Measurements from ENCODE around the gene USP3.
"Not testable (repeated sequence)": the region's sequence is repeated elsewhere in the genome, so short reads cannot be mapped to it uniquely, and the experiment has no call there.

Gene USP3

DNA sequence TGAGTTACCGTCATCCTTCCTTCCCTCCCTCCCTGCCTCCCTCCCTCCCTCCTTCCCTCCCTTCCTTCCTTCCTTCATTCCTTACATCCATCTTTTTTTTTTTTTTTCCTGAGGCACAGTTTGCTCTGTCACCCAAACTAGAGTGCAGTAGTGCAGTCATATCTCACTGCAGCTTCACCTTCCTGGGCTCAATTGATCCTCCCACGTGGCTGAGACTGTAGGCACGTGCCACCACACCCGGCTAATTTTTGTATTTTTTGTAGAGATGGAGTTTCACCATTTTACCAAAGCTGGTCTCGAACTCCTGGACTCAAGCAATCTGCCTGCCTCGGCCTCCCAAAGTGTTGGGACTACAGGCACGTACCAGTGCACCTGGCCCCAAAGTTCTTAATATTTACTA lies 25.8 kb downstream of the USP3 start:
- Histone ChIP-seq H3K4me3 (no peak overlapping the region), H3K27ac (no peak overlapping the region)

DNA sequence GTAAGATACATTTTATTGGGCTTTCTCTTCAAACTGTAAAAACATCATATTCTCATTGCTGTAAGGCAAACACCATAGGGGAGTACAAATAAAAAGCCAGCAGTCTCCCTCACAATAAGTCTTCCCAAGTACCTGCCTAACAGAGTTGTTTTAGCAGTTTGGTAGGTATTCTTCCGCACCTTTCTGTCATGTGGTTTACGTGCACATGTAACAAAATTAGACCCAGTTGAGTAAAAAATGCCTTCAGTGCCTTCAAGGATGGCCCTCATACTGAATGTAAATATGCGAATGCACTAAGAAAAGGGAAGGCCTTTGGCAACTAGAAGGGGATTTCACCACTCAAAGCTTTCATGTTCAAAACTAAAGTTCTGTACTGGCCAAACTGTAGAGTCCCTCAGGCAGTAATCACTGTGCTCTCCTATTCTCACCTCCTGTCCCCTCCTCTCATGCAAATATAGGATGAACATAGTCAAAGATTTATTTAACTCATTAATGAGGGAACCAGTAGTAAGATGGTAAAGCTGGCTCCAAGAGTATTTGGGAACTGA lies 26.4 kb downstream of the USP3 start:
- H3K4me3 ChIP-seq, result no peak overlapping the region
- H3K27ac ChIP-seq, result no peak overlapping the region

DNA sequence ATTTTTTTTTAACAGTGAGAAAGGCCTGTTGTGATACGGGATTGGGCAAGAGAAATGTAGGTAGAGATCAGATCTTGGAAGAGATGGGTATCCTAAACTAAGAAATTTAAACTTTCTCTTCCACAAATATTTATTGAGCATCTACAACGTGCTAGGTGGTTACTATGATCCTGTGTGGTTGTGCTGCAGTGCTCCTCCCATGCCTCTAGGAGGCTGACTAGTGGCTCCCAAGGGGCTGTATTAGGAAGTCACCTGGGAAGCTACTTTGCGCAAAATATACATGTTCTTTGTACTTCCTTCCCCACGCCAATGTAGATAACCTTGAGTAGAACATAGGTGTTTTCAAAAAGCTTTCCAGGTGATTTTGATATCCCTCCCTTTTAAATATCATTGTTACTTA lies 27.2 kb downstream of the USP3 start:
- Histone ChIP-seq H3K27ac (no peak overlapping the region), H3K4me3 (no peak overlapping the region)

DNA sequence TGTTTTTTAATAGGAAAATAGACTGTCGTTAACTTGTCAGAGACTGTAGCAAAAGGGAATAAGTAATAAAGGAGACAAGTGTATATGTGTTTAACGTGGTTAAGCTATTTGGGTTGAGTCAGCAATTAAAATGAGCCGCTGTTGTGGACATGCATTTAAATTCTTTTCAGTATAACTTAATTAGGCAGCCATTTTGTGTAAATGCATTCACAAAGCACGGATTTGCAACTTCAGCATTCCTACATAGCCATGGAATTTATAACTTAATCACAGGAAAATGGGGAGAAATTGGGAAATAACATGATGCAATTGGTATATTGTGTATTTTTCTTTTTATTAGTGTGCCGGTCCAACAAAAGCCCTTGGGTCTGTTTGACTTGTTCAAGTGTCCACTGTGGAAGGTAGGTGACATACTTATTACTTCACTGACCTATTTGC lies 27.9 kb downstream of the USP3 start:
- H3K4me3 ChIP-seq, result no peak overlapping the region

DNA sequence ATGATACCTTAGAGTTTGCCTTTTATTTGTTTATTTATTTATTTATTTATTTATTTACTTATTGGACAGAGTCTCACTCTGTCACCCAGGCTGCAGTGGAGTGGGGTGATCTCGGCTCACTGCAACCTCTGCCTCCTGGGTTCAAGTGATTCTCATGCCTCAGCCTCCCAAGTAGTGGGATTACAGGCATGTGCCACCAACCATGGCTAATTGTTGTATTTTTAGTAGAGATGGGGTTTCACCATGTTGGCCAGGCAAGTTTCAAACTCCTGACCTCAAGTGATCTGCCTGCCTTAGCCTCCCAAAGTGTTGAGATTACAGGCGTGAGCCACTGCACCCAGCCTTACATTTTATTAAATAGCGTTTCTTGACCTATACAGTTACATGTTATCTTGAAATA lies 30.5 kb downstream of the USP3 start:
- not testable (repeated sequence) for H3K4me3 ChIP-seq, H3K27ac ChIP-seq

More for the DNA sequence above, 27.9 kb downstream of the USP3 start:
- peak overlapping the region in 2 of 21 experiments; percentile 4 to 14 for H3K27ac ChIP-seq

DNA sequence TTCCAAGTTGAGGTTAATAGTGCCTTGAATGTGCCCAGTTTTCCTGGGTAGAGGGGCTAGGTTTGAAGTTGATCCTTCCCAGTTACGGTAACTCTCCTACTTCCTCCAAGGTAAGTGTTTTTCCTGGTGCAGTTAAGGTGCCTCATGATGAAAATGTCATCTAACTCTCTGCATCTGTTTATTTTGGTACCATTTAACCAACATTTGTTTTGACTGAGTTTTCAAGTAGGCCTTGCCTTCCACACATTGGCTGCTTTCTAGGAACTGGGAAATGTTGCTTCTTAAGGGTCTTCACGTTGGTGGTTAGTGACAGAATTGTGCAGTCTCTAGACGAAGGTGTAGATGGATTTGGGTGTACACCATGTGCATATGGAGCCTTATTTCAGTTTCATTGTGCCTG lies 31.3 kb downstream of the USP3 start:
- Histone ChIP-seq H3K4me3 (no peak overlapping the region), H3K27ac (no peak overlapping the region)

DNA sequence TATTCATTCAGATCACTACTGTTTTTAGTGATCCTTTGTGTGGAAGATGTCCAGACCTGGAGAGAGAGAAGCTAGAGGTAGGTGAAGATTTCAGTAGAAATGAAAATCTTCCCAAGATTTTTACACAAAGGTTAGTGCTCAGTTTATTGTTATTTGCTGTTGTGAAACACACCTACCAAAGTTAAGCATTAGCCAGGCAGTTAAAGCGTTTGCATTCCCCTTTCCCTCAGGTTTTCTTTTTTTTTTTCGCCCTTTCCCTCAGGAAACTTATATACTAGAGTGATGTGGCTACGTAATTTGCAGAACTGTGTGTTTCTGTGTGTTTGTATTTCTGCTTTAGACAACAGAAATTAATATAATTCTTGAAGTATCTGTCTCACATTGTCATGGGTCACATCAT lies 34.5 kb downstream of the USP3 start:
- Histone ChIP-seq H3K4me3 (no peak overlapping the region), H3K27ac (no peak overlapping the region)

DNA sequence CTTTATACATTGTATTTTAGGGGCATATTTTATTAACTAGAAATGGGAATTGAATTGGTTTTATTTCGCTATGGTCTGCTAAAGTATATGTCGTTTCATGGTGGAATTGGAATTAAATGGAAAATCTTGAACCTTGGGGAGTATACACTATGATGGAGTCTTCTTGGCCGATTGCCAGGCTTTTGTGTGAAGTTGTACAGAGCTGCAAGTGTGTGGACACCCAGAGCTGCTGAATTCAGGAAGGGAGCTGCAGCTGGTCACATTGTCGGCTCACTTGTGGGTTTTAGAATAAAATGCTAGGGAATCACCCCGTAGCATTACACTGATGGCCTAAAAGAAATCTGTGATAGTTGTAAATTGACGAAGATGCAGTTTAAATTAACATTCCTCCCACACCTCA lies 35.1 kb downstream of the USP3 start:
- Histone ChIP-seq H3K4me3 (no peak overlapping the region), H3K27ac (no peak overlapping the region)

DNA sequence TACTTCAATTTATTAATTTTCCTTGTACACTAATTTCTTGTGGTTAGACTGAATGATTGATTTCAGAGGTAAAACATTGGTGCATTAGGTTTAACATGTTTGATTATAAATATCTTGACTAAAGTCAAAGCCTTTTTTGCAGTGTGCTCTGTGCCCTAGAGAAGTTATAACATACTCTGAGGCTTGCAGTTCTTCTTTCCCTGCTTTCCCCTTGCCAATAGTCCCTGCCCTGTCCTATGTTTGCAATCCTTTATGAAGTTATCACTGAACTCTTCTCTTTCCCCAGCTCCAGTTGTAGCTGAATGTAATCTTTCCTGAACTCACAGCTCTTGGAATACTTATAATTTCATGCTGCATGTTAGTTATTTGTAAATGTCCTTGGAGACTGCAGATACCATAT lies 35.6 kb downstream of the USP3 start:
- Histone ChIP-seq H3K4me3 (no peak overlapping the region), H3K27ac (no peak overlapping the region)

DNA sequence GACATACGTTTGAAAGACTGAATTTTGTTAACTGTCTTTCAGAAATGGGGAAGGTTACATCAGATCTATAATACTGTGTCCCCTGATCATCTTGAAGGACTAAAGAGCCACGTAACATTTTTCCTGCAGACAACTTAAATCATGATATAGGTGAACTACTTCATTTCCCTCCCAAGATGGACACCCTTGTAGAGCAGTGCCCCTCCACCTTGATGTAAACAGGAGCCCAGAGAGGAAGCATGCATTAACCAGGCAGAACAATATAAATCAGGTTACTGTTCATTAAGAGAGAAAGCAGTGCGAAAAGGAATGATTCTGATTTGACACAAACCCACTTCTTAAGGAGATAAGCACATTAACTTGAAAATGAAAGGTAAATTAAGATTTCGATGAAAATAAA lies 36.1 kb downstream of the USP3 start:
- no peak overlapping the region for H3K27ac ChIP-seq
- no peak overlapping the region for H3K4me3 ChIP-seq

DNA sequence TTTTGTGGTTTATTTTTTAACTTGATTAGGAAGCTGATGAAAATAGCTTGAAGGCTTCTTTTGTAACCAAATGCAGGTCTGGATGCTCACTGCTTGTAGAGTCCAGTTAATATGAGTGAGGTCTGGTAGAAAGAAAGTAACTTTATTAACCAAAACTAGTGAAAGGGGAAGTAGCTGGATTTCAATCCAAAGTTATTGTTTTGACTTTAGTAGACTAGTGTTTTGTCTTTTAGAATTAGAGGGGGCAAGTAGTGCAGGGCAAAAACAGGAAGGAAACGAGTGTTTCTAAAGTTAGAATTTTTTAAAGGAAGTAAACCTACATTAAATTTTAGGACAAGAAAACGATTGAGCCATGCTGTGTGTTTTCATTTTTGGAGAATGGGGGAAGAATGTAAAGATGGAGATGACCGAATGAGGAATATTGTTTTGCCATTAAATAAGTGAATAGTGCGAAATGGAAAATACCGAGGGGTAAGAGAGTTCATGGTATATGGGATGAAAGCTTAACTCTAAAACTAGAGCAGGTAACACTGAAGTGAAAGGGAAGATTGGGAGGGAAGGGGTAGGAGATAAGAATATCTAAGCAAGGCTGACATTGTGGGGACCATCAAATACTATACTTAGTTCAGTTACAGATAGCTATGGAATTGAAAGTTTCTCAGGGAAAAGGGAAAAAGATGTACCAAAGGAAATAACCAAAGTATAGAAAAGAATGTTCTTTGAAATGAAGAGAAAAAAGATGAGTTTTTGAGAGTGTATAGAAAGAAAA lies 40.0 kb downstream of the USP3 start:
- no peak overlapping the region for H3K4me3 ChIP-seq
- peak overlapping the region in 1 of 21 experiments; percentile 23 for H3K27ac ChIP-seq

DNA sequence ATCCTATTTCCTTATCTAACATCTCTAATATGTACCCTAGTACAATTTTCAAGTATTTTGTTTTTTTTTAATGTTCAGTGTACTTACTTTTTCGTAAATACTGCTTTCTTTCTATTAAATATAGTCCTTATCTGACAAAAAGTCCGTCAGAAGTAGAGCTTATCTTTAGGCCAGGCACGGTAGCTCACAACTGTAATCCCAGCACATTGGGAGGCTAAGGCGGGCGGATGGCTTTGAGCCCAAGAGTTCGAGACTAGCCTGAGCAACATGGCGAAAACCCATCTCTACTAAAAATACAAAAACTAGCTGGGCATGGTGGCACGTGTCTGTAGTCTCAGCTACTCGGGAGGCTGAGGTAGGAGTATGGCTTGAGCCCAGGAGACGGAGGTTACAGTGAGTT lies 41.1 kb downstream of the USP3 start:
- no peak overlapping the region for H3K4me3 ChIP-seq
- H3K27ac ChIP-seq, result no peak overlapping the region

DNA sequence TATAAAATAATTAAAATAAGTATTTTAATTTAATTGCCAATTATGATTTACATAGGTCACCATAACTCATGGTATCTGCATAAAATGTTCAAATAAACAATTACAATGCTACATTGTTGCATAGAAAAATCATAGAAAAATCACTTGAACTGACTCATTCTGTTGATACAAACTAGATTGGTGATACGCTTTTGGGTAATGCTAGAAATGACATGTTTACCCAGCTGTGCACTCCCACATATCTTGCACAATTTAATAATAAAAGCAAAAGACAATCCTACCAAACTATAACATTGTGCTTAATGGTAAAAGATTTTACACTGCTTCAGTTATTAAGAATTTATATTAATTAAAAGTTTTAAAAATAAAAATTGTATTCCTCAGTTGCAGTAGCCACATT lies 47.0 kb downstream of the USP3 start:
- H3K27ac ChIP-seq, result no peak overlapping the region

DNA sequence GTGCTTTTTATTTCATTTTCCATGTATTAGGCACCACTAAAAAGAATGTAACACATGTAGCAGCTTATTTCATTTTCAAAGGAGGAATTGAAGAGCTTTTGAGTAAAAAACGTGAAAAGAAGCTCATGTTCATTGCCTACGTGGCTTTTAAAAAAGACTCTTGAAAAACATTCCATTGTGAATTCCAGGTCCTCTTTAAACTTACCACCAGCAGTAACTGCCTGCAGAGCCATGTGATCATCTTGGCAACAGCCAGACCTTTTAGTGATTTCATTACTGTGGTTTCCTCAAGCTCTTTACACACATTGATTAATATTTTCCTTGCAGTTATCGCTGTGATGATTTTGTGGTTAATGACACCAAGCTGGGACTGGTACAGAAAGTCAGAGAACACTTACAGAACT lies 49.0 kb downstream of the USP3 start:
- Histone ChIP-seq H3K27ac (peak overlapping the region in 12 of 21 experiments; percentile 4 to 74 (median 44)), H3K4me3 (no peak overlapping the region)

More for the DNA sequence above, 47.0 kb downstream of the USP3 start:
- H3K4me3 ChIP-seq, result no peak overlapping the region

DNA sequence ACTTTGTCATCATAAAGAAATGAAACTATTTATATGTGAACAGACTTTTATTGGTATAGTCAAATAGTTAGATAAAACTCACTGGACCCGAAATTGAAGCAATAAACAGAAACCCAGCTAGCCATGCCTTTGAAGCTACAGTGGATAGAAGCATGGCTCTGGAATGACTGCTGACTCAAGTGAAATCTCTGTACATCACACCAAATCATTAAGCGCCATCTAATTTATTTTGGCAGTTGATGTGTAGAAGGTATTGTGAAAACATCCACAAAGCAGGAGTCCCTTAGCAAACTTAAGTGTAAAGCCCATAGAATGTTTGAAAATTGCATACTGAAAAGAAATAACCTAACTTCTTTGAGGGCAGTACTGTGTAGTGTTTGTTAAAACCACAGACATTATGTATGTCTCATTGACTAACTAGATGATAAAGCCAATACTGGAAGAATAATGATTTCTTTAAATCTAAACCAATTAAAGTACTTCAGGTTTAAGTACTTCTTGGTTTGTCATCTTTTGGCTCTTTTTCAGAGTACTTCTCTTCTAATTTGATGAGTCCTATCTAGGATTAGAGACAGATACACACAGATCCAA lies 50.0 kb downstream of the USP3 start:
- Histone ChIP-seq H3K27ac (no peak overlapping the region), H3K4me3 (no peak overlapping the region)

DNA sequence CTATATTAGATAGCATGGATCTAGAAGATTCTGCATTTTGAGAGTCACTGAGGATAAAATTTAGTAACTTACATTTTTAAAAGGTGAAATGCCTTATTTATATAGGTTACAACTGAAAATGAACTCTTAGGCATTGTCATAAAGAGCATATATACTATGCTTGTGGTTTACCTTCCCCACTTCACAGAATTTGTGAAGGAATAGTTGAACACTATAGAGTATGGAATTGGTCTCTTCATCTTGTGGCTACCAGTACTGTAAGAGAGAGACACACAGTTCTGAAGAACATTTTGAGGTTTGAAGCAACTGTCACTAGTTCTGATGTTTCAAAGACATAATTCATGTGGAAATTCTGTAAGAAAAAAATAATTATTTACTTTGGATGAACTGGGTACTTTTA lies 51.1 kb downstream of the USP3 start:
- no peak overlapping the region for H3K4me3 ChIP-seq
- no peak overlapping the region for H3K27ac ChIP-seq

DNA sequence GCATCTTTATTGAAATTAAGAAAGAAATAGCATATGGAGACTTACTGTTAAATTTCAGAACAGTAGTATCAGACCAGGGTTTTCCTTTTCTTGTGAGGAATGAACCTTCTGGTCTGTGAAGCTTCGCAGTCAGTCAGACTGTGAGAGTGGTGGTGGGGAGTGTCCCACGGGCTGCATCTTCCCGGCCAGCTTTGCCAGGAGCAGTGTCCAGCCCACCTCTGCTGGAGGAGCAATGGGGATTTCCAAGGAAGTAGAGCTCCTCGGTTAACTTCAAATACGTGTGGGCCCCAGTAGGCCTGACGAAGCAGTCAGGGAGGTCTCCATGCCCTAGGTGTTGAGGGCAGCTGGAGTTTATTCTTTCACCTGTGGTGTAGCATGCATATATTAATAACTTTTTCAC lies 51.9 kb downstream of the USP3 start:
- Histone ChIP-seq H3K27ac (no peak overlapping the region), H3K4me3 (no peak overlapping the region)

DNA sequence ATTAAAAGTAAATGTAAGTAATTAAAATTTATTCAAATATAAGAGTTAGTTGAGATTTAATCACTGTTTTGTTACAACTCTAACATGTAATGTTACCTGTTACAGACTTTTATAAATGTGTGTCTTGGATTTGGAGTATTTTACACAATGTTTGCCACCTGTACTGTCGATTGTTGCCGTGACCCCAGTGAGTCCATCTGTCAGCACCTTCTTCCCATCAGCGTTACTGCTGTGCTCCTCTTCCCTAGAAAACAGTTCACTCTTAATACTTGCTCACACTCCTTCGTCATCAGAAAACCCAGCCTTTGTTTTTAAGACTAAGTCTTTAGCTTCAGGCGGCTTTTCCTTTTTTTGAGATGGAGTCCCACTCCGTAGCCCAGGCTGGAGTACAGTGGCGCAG lies 52.3 kb downstream of the USP3 start:
- Histone ChIP-seq H3K4me3 (no peak overlapping the region), H3K27ac (peak overlapping the region in 1 of 21 experiments; percentile 19)

DNA sequence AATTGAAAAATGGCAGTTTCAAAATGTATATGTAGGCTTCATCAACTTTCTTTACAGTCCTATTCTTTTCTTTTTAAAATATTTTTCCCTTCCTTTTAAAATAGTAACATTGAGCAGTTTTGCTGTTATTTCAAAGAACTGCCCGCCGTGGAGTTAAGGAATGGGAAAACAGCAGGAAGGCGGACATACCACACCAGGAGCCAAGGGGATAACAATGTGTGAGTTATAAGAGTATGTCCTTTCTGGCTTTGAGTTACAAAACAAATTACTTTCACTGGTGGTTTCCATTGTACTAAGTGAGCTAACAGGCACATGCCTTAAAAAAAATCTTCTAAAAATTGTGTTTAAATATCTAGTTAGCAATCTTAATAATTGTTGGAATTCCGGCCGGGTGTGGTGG lies 55.4 kb downstream of the USP3 start:
- H3K4me3 ChIP-seq, result no peak overlapping the region

DNA sequence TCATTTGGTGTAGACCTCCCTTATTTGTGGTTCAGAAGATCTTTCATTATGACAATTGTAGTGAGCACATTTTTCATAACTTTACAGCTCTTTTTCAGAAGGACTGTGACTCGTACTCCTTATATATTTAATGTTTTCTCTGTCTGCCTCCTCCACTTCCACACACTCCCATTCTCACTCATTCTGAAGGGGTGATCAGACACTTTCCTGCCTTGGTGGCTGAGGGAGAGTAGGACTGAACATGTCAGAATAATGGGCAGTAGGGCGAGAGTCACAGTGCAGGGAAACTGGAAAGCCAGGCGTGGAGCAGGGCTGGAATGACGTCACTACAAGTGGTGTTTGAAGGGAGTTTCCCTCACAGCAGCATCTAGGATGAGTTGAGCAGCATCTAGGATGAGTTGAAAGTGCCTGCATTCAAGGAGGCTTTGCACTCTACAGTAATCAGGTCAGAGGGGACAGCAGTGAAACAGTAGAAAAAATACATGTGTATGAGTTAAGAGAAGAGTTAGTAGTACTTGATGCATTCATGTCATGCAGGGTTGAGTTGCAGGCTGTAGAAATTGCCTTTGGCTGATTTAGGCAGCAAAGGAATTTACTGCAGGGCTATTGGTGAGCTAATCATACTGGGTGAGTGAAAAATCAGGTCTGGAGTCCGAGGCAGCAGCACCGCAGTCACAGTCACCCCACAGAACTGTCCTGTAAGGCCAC lies 56.5 kb downstream of the USP3 start:
- H3K4me3 ChIP-seq, result no peak overlapping the region
- no peak overlapping the region for H3K27ac ChIP-seq

More for the DNA sequence above, 55.4 kb downstream of the USP3 start:
- H3K27ac ChIP-seq, result no peak overlapping the region

DNA sequence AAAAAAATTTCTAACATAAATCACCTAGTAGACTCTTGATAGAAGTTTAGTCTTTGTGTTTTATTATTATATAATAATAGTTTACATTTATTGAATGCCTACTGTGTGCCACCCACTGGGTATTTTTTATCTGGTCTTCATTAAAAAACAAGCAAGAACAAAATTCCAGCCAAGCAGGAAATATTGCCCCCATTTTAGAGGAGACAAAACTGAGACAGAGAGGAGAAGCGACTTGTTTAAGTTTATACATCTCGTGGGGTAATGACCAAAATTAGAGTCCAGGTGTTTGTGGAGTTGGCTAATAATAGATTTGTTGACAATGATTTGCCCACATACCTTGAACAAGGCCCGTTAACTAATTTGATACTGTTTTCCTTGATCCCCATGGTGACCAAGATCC lies 59.7 kb downstream of the USP3 start:
- no peak overlapping the region for H3K4me3 ChIP-seq
- no peak overlapping the region for H3K27ac ChIP-seq
